SK-MEL-5 (cell line): ENCODE measurements around the gene OR2T29. TPM values are rescaled to one million over a fixed set of nuclear protein-coding genes. Genes with fewer than 3 reads are reported as not detected.
"Not testable (repeated sequence)": the region's sequence is repeated elsewhere in the genome, so short reads cannot be mapped to it uniquely, and the experiment has no call there.

ENCODE experiments used
- DNase-seq: peaks from one replicate; pipeline ENCODE4 v3.0.0-alpha.2; 2016; ENCODE audit warnings: low read depth, low spot score
- in situ Hi-C: cut with HindIII; loops from 2 replicates; pipeline ENCODE4 v1.10.0; 2016; ENCODE audit warnings: low sequenced_read_pairs, high pct_unique_total_duplicates, low pct_unique_long_range_greater_than_20kb
- small RNA-seq, 2 experiments: library from RNA; depleted of rRNA; stranded (forward); fragments of <200 nt; gene quantifications; one replicate each; pipeline ENCODE3, GENCODE V24; 2014
- total RNA-seq: library from RNA; depleted of rRNA; stranded (reverse); fragments of >200 nt; shearing (Covaris generic); gene quantifications from 2 replicates; pipeline ENCODE4 v1.2.3, GENCODE V29; 2014; rRNA removed

The OR2T29 gene
- total RNA-seq, 1 experiment from 2014 or later: not detected

GRCh38 chr1:248565530-248566373 lies 3.2 kb upstream of the OR2T29 start:
- in situ Hi-C loops, DNase-seq: not testable (repeated sequence)

DNA sequence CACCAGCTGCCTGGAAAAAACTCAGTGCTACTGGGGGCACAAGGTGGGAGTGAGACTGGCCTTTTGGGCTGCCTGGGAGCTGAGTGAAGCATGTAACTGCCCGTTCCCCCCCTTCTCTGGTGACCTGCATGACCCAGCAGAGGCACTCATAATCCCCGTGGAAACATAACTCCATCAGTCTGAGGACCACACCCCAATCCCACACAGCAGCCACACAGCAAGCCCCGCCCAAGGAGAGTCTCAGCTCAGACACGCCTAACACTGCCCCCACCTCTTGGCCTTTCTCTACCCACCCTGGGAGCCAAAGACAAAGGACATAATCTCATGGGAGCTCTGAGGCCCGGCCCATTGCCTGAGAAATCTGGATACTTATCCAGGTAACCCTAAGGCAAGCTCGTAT lies 11.5 kb downstream of the OR2T29 start:
- in situ Hi-C loops, DNase-seq: not testable (repeated sequence)

GRCh38 chr1:248547383-248547782 lies 15.2 kb downstream of the OR2T29 start:
- in situ Hi-C loops, DNase-seq: not testable (repeated sequence)

- in situ Hi-C loops, DNase-seq: not testable (repeated sequence)
These were observed 25.1 kb downstream of the OR2T29 start for GRCh38 chr1:248537449-248537848.

DNA sequence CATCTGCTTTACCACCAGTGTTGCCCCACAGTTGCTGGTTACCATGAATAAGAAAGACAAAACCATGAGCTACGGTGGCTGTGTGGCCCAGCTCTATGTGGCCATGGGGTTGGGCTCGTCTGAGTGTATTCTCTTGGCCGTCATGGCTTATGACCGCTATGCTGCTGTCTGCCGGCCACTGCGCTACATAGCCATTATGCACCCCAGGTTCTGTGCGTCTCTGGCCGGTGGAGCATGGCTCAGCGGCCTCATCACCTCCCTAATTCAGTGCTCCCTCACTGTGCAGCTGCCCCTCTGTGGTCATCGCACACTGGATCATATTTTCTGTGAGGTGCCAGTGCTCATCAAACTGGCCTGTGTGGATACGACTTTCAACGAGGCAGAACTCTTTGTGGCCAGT lies 40.7 kb downstream of the OR2T29 start:
- in situ Hi-C loops: no loop called here

DNA sequence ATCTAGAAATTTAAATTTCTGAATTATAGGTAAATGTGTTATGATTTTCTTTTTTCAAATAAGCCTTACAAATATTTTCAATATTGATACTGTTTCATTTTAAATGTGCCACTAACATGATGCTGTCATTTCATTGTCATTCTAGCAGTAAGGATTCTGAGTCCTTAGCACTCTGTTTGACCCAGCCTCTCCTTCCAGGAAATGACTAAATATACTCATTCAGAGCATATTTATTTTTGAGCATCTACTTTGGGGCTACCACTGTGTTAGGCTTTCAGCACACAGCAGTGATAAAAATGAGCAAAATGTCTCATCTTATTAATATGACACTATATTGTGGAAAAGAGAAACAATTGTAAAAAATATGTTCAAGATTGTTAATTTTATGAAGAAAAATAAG lies 52.4 kb downstream of the OR2T29 start:
- DNase-seq, in situ Hi-C loops: not testable (repeated sequence)

More for the DNA sequence above, 40.7 kb downstream of the OR2T29 start:
- no peak for DNase-seq

DNA sequence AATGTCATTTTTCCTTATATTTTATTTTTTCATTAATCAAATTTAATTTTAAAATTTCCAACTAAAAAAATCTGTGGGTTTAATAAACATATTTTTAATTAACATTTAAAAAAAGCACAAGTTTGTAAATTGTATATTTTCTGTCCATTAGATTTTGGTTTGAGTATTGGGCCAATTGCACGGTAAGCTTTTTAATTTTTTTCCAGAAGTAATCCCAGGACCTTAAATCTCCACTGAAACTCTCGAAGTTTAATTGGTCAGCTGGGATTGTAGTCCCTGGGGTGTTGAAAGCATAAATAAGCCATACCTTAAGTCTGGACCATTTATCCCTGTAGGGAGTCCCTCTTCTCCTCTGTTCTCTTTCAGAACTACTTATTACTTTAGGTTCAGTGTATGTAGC lies 54.8 kb downstream of the OR2T29 start, which contains the start of gene OR2G6:
Gene OR2G6, plus strand, starts transcription at position 301 of the 400 bp plus-strand sequence. CDS start 13,574 bp downstream, outside the sequence.
- DNase-seq, in situ Hi-C loops: not testable (repeated sequence)

Small RNA genes lying within 50 kb of the gene (small RNA-seq; reads per million reads assigned to genes)
- gene RF00019: 0 reads per million in 2 experiments

Other genes starting within 250 kb of the OR2T29 start
- gene OR2M7, start 238.2 kb downstream of the OR2T29 start, total RNA-seq: not detected in 2 replicates
- not detected in 2 replicates for gene OR14C36, start 214.0 kb downstream of the OR2T29 start, total RNA-seq
- gene OR2T4, start 201.1 kb downstream of the OR2T29 start, total RNA-seq: not detected in 2 replicates
- gene OR2T6, start 187.0 kb downstream of the OR2T29 start, total RNA-seq: not detected in 2 replicates
- not detected in 2 replicates for gene OR2T1, start 159.7 kb downstream of the OR2T29 start, total RNA-seq
- gene OR2T2, start 117.1 kb downstream of the OR2T29 start, total RNA-seq: not detected in 2 replicates
- not detected in 2 replicates for gene OR2T3, start 89.4 kb downstream of the OR2T29 start, total RNA-seq
- gene OR2T5, start 74.2 kb downstream of the OR2T29 start, total RNA-seq: not detected in 2 replicates
- gene OR2G6, start 54.7 kb downstream of the OR2T29 start, total RNA-seq: not detected in 2 replicates
- not detected in 2 replicates for gene OR2T34, start 12.0 kb upstream of the OR2T29 start, total RNA-seq
- not detected in 2 replicates for gene OR2T10, start 34.9 kb upstream of the OR2T29 start, total RNA-seq
- not detected in 2 replicates for gene OR2T11, start 72.3 kb upstream of the OR2T29 start, total RNA-seq
- gene OR2T35, start 82.5 kb upstream of the OR2T29 start, total RNA-seq: not detected in 2 replicates
- gene OR2T27, start 92.8 kb upstream of the OR2T29 start, total RNA-seq: not detected in 2 replicates
- gene OR14I1, start 140.0 kb upstream of the OR2T29 start, total RNA-seq: not detected in 2 replicates
- 2.3 and 2.4 TPM in 2 replicates for gene LYPD8, start 193.0 kb upstream of the OR2T29 start, total RNA-seq